ENCODE measurements around the gene FRMD5.
"Not testable (repeated sequence)": the region's sequence is repeated elsewhere in the genome, so short reads cannot be mapped to it uniquely, and the experiment has no call there.

FRMD5 gene

GRCh38 chr15:44029940-44030568, 165.0 kb downstream of the FRMD5 start:
- DNase-seq: no peak

GRCh38 chr15:44029003-44029402, 166.1 kb downstream of the FRMD5 start:
- DNase-seq: no peak

- no peak for DNase-seq
Observed at GRCh38 chr15:44028349-44028748, 166.7 kb downstream of the FRMD5 start.

- DNase-seq: no peak
Observed at GRCh38 chr15:44024155-44024554, 170.9 kb downstream of the FRMD5 start.

- DNase-seq: no peak
Observed at GRCh38 chr15:44023176-44023575, 171.9 kb downstream of the FRMD5 start.

GRCh38 chr15:44018151-44018550, 176.9 kb downstream of the FRMD5 start:
- DNase-seq: no peak

GRCh38 chr15:44015545-44016305, 179.3 kb downstream of the FRMD5 start:
- no peak for DNase-seq

- no peak for DNase-seq
Observed at GRCh38 chr15:44011238-44011854, 183.7 kb downstream of the FRMD5 start.

GRCh38 chr15:44010089-44010488, 185.0 kb downstream of the FRMD5 start:
- DNase-seq: no peak

GRCh38 chr15:44009038-44009437, 186.0 kb downstream of the FRMD5 start:
- no peak for DNase-seq

- DNase-seq: not testable (repeated sequence)
Observed at GRCh38 chr15:44000248-44000647, 194.8 kb downstream of the FRMD5 start.

- no peak for DNase-seq
Observed at GRCh38 chr15:43998607-43999006, 196.5 kb downstream of the FRMD5 start.

- no peak for DNase-seq
Observed at GRCh38 chr15:43991206-43991605, 203.9 kb downstream of the FRMD5 start.

- no peak for DNase-seq
Observed at GRCh38 chr15:43989938-43990337, 205.1 kb downstream of the FRMD5 start.

GRCh38 chr15:43988900-43989299, 206.2 kb downstream of the FRMD5 start:
- no peak for DNase-seq

GRCh38 chr15:43987924-43988323, 207.1 kb downstream of the FRMD5 start:
- no peak for DNase-seq

GRCh38 chr15:43985976-43986680, 208.9 kb downstream of the FRMD5 start:
- DNase-seq: no peak

- DNase-seq: no peak
Observed at GRCh38 chr15:43981576-43981975, 213.5 kb downstream of the FRMD5 start.

- DNase-seq: no peak
Observed at GRCh38 chr15:43977072-43977884, 217.8 kb downstream of the FRMD5 start.

GRCh38 chr15:43975770-43976169, 219.3 kb downstream of the FRMD5 start:
- no peak for DNase-seq

- no peak for DNase-seq
Observed at GRCh38 chr15:43975326-43975725, 219.7 kb downstream of the FRMD5 start.

- DNase-seq: no peak
Observed at GRCh38 chr15:43974852-43975251, 220.2 kb downstream of the FRMD5 start.
